ENCODE measurements around the gene ICAM1. TPM values are rescaled to one million over a fixed set of nuclear protein-coding genes. Genes with fewer than 3 reads are reported as not detected.
A peak's percentile ranks its signal among the peaks of the same experiment; 100 is the strongest.

ICAM1 gene
- total and polyA plus RNA-seq, 2 of the 8 experiments (the other 6 are each of a cell fraction or from before 2014, with no cell fraction given) = 4.0 to 9.4 TPM

DNA sequence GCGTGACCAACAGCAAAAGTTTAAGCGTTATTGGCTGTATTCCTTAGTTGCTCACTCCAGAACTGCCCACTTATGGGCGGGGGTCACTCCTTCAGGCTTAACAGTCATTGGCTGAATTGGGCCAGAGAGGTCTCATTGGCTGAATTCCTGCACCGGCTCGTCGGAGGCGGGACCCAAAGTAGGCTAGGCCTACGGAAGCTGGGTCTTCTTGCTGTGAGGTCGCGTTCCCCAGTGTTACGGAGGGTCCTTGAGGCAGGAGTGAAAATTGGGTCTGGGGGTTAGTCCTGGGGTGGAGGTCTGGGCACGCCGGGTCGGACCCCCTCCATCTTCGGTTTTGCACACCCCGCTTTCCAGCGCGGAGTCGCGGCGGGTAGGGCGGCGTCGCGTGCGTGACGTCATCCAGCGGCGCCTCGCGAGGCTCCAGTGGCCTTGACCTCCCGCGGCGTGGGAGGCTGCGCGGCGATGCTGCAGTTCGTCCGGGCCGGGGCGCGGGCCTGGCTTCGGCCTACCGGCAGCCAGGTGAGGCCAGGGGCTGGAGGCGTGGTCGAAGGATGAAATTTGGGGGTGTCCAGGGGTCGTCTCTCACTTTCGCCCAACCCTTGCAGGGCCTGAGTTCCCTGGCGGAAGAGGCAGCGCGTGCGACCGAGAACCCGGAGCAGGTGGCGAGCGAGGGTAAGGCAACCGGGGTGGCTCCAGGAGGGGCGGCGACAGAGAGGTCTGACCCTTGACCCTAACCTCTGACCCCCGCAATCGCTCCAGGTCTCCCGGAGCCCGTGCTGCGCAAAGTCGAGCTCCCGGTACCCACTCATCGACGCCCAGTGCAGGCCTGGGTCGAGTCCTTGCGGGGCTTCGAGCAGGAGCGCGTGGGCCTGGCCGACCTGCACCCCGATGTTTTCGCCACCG is 18.9 kb upstream of the ICAM1 start, which contains the start of gene MRPL4 (continued):
- TF ChIP-seq RAD21 (IDR thresholded peaks at IDR 0.05 in 1 of 2, conservative IDR thresholded peaks at IDR 0.05 in 1 of 2; ENCODE audit: low read depth in 2 of 2, low read length in 2 of 2) = no peak
- no peak; the same call in 1 of the 2 replicates for TF ChIP-seq JUN (IDR thresholded peaks at IDR 0.05; ENCODE audit: low read depth, low read length)
- TF ChIP-seq CEBPB (IDR thresholded peaks at IDR 0.05; ENCODE audit: low read depth, low read length) = no peak
- TF ChIP-seq POLR2A (IDR thresholded peaks at IDR 0.05; ENCODE audit: control extremely low read depth in 1 of 2, low read depth in 2 of 2, low read length in 2 of 2) = peak; percentile 32 to 79
- no peak for TF ChIP-seq SAP30 (IDR thresholded peaks at IDR 0.05; ENCODE audit: insufficient read depth, insufficient replicate concordance, low read length)
- peak; percentile 91 for TF ChIP-seq KDM5A (IDR thresholded peaks at IDR 0.05; ENCODE audit: low read length)
- TF ChIP-seq TCF12 (IDR thresholded peaks at IDR 0.05; ENCODE audit: low read depth, low read length) = no peak
- no peak for TF ChIP-seq FOSL1 (IDR thresholded peaks at IDR 0.05; ENCODE audit: insufficient read depth, low read depth, low read length)
- peak; percentile 35; the same call in 1 of the 2 replicates for TF ChIP-seq SP2 (IDR thresholded peaks at IDR 0.05; ENCODE audit: low read length)
- no peak for TF ChIP-seq RFX5 (IDR thresholded peaks at IDR 0.05; ENCODE audit: borderline replicate concordance, low read depth, low read length)
- TF ChIP-seq, protein P1, sequence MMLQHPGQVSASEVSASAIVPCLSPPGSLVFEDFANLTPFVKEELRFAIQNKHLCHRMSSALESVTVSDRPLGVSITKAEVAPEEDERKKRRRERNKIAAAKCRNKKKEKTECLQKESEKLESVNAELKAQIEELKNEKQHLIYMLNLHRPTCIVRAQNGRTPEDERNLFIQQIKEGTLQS (IDR thresholded peaks at IDR 0.05; ENCODE audit: insufficient read depth, low read depth, low read length) = peak; percentile 93
- TF ChIP-seq CHD1 (IDR thresholded peaks at IDR 0.05; ENCODE audit: low read depth, low read length) = no peak
- peak; percentile 61 for TF ChIP-seq TAF7 (optimal IDR thresholded peaks at IDR 0.05; ENCODE audit: borderline replicate concordance, low read depth, low read length)
- TF ChIP-seq SIRT6 (IDR thresholded peaks at IDR 0.05; ENCODE audit: low read length) = no peak
- TF ChIP-seq SP1 (IDR thresholded peaks at IDR 0.05; ENCODE audit: low read depth, low read length) = peak; percentile 91
- TF ChIP-seq, protein P2, sequence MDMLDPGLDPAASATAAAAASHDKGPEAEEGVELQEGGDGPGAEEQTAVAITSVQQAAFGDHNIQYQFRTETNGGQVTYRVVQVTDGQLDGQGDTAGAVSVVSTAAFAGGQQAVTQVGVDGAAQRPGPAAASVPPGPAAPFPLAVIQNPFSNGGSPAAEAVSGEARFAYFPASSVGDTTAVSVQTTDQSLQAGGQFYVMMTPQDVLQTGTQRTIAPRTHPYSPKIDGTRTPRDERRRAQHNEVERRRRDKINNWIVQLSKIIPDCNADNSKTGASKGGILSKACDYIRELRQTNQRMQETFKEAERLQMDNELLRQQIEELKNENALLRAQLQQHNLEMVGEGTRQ (IDR thresholded peaks at IDR 0.05; ENCODE audit: low read length) = no peak
- TF ChIP-seq SUZ12 (IDR thresholded peaks at IDR 0.05; ENCODE audit: low read length) = no peak
- TF ChIP-seq TAF1 (IDR thresholded peaks at IDR 0.05; ENCODE audit: low read depth, low read length) = peak; percentile 76; the same call in 1 of the 2 replicates
- TF ChIP-seq CBX5 (IDR thresholded peaks at IDR 0.05; ENCODE audit: low read depth, low read length) = no peak
- no peak for TF ChIP-seq EGR1 (IDR thresholded peaks at IDR 0.05; ENCODE audit: borderline replicate concordance, low read depth, low read length)
- TF ChIP-seq SIX5 (IDR thresholded peaks at IDR 0.05; ENCODE audit: low read depth, low read length) = no peak
- peak; percentile 97 for TF ChIP-seq RBBP5 (IDR thresholded peaks at IDR 0.05; ENCODE audit: borderline replicate concordance, low read depth, low read length)
- no peak for TF ChIP-seq EZH2 (IDR thresholded peaks at IDR 0.05; ENCODE audit: low read depth, low read length, severe bottlenecking)

All from H1 (cell line).